Smooth muscle cell (in vitro differentiated cells): ENCODE measurements around the gene DGUOK. TPM values are rescaled to one million over a fixed set of nuclear protein-coding genes. Genes with fewer than 3 reads are reported as not detected.

Source experiments
- DNase-seq: peaks from one replicate; lab custom pipeline; 2025; ENCODE audit not compliant: unreplicated experiment; lab: John Stamatoyannopoulos, UW
- H2AFZ ChIP-seq: fragments of 200-600 bp; sonication (generic); 2 replicates; pipeline ENCODE4 v1.6.0; 2016; ENCODE audit warnings: antibody characterized with exemption, low read depth, mild to moderate bottlenecking
- H3F3A ChIP-seq: fragments of 200-600 bp; sonication (generic); 2 replicates; pipeline ENCODE4 v1.6.0; 2017; ENCODE audit warnings: antibody characterized with exemption, low read depth
- H3K27ac ChIP-seq: fragments of 200-600 bp; sonication (generic); 2 replicates; pipeline ENCODE4 v1.5.1; 2016; ENCODE audit warnings: low read depth, mild to moderate bottlenecking
- H3K27me3 ChIP-seq: fragments of 200-600 bp; sonication (generic); 2 replicates; pipeline ENCODE4 v1.6.1; 2016; ENCODE audit warnings: low read depth, mild to moderate bottlenecking
- H3K36me3 ChIP-seq: fragments of 200-600 bp; sonication (generic); 2 replicates; pipeline ENCODE4 v1.5.1; 2016; ENCODE audit warnings: low read depth
- H3K4me1 ChIP-seq: fragments of 200-600 bp; sonication (generic); 2 replicates; pipeline ENCODE4 v1.5.1; 2016; ENCODE audit warnings: low read depth
- H3K4me2 ChIP-seq: fragments of 200-600 bp; sonication (generic); 2 replicates; pipeline ENCODE4 v1.6.0; 2016; ENCODE audit warnings: mild to moderate bottlenecking
- H3K4me3 ChIP-seq: fragments of 200-600 bp; sonication (generic); 2 replicates; pipeline ENCODE4 v1.5.1; 2016; ENCODE audit warnings: mild to moderate bottlenecking
- H3K79me2 ChIP-seq: fragments of 200-600 bp; sonication (generic); 2 replicates; pipeline ENCODE4 v1.6.0; 2016; ENCODE audit warnings: low read depth, mild to moderate bottlenecking
- H3K9ac ChIP-seq: fragments of 200-600 bp; sonication (generic); 2 replicates; pipeline ENCODE4 v1.6.0; 2016; ENCODE audit warnings: low read depth
- H3K9me3 ChIP-seq: fragments of 200-600 bp; sonication (generic); replicated peaks from 2 replicates; pipeline ENCODE4 v1.5.1; 2016; ENCODE audit warnings: low read depth
- H4K20me1 ChIP-seq: fragments of 200-600 bp; sonication (generic); 2 replicates; pipeline ENCODE4 v1.6.0; 2016; ENCODE audit warnings: low read depth
- CTCF ChIP-seq: fragments of 200-600 bp; sonication (generic); IDR thresholded peaks from 2 replicates; pipeline ENCODE4 v1.5.1; 2017; ENCODE audit warnings: borderline replicate concordance, mild to moderate bottlenecking, antibody characterized with exemption; ENCODE audit not compliant: insufficient read depth, poor library complexity, severe bottlenecking
- WGBS: methylation state at CpG from one replicate; pipeline ENCODE4 v1.1.7; 2016; ENCODE audit warnings: low lambda C conversion rate; 5-methylcytosine and 5-hydroxymethylcytosine counted together
- polyA plus RNA-seq: library from polyadenylated mRNA; unstranded; fragments of >200 nt; fragmentation: Nextera tagmentation; extraction: Ambion mirVana; gene quantifications from 2 replicates; pipeline ENCODE4 v1.2.1, GENCODE V29; 2016
- total RNA-seq: library from RNA; depleted of rRNA; stranded (reverse); fragments of >200 nt; gene quantifications from 2 replicates; pipeline ENCODE4 v1.2.3, GENCODE V29; 2014

The DGUOK gene
- total and polyA plus RNA-seq, 2 experiments from 2014 or later, result 112 to 154 TPM

GRCh38 chr2:73917296-73917695 lies 9.4 kb upstream of the DGUOK start:
- Histone ChIP-seq H3K27me3 (no peaks in the 10 kb centered on the region), H3K4me3 (no peak overlapping the region), H3K9me3 (no peaks in the 10 kb centered on the region), H3K4me1 (no peaks in the 10 kb centered on the region), H2AFZ (no peak overlapping the region), H3K9ac (no peak overlapping the region), H3K79me2 (no peaks in the 10 kb centered on the region), H3K27ac (no peak overlapping the region), H3F3A (no peaks in the 10 kb centered on the region), H3K4me2 (no peak overlapping the region), H4K20me1 (no peaks in the 10 kb centered on the region), H3K36me3 (no peaks in the 10 kb centered on the region)
- DNase-seq, result no peak
- TF ChIP-seq CTCF, result no peak
- WGBS, result 88% methylated on average over 2 of the region's 2 CpGs

GRCh38 chr2:73917696-73918207 lies 8.9 kb upstream of the DGUOK start:
- H3K27me3 ChIP-seq, result no peaks in the 10 kb centered on the region
- no peaks in the 10 kb centered on the region for H3K36me3 ChIP-seq
- H3K4me2 ChIP-seq, result no peak overlapping the region
- DNase-seq, result no peak
- H3K9me3 ChIP-seq, result no peaks in the 10 kb centered on the region
- no peaks in the 10 kb centered on the region for H3F3A ChIP-seq
- H4K20me1 ChIP-seq, result no peaks in the 10 kb centered on the region
- no peak for TF ChIP-seq CTCF
- no peak overlapping the region for H2AFZ ChIP-seq
- no peak overlapping the region for H3K9ac ChIP-seq
- no peaks in the 10 kb centered on the region for H3K79me2 ChIP-seq
- WGBS, result 82% methylated on average over 4 of the region's 4 CpGs
- H3K27ac ChIP-seq, result no peak overlapping the region
- H3K4me1 ChIP-seq, result no peaks in the 10 kb centered on the region
- no peak overlapping the region for H3K4me3 ChIP-seq

- H3K4me1 ChIP-seq, result no peaks in the 10 kb centered on the region
- no peaks in the 10 kb centered on the region for H3K27me3 ChIP-seq
- 96% methylated on average over 3 of the region's 3 CpGs for WGBS
- H2AFZ ChIP-seq, result no peak overlapping the region
- no peak for DNase-seq
- no peak for TF ChIP-seq CTCF
- H3F3A ChIP-seq, result no peaks in the 10 kb centered on the region
- H4K20me1 ChIP-seq, result no peaks in the 10 kb centered on the region
- H3K27ac ChIP-seq, result no peak overlapping the region
- H3K9ac ChIP-seq, result no peak overlapping the region
- H3K36me3 ChIP-seq, result no peaks in the 10 kb centered on the region
- no peak overlapping the region for H3K4me2 ChIP-seq
- H3K79me2 ChIP-seq, result no peaks in the 10 kb centered on the region
- no peak overlapping the region for H3K4me3 ChIP-seq
- H3K9me3 ChIP-seq, result no peaks in the 10 kb centered on the region
Measured at GRCh38 chr2:73918856-73919255, 7.8 kb upstream of the DGUOK start.

- Histone ChIP-seq H3K4me3 (no peak overlapping the region), H3K9me3 (no peaks in the 10 kb centered on the region), H3F3A (no peaks in the 10 kb centered on the region), H3K27me3 (no peaks in the 10 kb centered on the region), H4K20me1 (no peaks in the 10 kb centered on the region), H3K9ac (no peak overlapping the region), H3K36me3 (no peaks in the 10 kb centered on the region), H3K4me2 (no peak overlapping the region), H3K79me2 (no peaks in the 10 kb centered on the region), H3K27ac (no peak overlapping the region), H2AFZ (no peak overlapping the region), H3K4me1 (no peaks in the 10 kb centered on the region)
- WGBS, result 93% methylated on average over 7 of the region's 7 CpGs
- no peak for TF ChIP-seq CTCF
- no peak for DNase-seq
Measured at GRCh38 chr2:73919596-73920228, 7.0 kb upstream of the DGUOK start.
